Measurements from ENCODE around the gene LRFN2.
A peak's percentile ranks its signal among the peaks of the same experiment; 100 is the strongest.

The LRFN2 gene

DNA sequence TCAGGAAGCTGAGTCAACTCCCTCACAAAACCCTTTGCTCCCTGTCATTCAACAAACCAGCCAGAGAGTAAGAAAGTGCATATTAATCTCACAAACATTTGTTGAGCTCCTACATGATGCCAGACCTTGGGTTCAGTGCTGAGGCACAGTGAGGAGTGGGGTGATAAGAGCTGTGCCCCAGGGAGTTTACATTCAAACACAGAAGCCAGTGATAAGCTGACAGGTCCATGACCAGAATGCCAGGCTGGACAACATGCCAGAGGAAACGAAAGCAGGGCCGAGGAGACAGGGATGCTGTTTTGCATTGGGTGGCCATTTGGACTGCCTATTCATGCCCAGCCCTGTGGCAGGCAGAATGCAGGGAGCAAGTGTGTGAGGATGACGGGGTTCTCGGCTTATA is 76.7 kb downstream of the LRFN2 start:
- no peak for DNase-seq

DNA sequence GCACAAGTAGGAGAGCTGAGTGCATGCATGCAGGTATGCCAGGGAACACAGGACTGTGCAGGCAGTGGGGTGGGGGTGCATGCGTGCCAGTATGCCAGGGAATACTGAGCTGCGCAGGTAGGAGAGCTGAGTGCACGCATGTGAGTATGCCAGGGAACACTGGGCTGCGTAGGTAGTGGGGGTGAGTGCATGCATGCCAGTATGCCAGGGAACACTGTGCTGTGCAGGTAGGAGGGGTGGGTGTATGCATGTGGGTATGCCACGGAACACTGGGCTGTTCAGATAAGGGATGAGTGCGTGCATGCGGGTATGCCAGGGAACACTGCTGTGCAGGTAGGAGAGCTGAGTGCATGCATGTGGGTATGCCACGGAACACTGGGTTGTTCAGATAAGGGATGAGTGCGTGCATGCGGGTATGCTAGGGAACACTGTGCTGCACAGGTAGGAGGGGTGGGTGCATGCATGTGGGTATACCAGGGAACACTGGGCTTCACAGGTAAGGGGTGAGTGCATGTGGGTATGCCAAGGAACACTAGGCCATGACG is 77.4 kb downstream of the LRFN2 start:
- DNase-seq: no peak

DNA sequence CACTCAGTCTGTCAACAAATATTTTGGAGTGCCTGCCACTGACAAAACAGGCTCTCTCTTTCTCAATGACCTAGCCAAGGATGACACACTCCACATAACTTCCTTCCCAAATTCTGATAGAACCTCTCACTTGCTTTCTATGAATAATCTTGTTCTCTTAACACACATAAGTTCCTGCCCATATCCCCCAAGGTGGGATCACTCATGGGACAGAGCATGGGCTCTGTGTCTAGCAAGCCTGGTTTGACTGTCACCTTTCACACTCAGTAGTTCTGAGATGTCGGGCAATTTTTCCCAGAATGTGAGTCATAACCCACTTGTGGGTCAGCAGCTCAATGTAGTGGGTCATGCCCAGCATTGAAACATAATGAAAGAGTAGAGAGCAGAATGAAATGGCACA is 78.1 kb downstream of the LRFN2 start:
- DNase-seq: no peak

DNA sequence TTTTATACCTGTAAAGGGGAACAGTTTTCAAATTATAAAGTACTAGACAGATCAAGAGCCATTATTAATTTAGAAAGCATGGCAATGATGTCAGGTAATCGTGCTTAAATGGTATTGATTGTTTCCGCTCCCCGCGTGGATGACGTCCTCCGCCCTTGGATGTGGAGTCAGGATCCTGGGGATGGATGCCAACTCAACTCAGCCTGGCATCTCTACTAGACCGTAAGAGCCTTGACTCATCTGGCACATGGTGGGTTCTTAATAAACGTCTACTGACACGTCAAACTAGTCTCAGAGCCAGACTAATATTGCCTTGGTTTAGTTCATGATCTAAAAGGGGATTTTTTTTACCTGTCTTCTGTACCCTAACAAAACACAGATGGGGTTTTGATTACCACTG is 80.2 kb downstream of the LRFN2 start:
- no peak for DNase-seq

DNA sequence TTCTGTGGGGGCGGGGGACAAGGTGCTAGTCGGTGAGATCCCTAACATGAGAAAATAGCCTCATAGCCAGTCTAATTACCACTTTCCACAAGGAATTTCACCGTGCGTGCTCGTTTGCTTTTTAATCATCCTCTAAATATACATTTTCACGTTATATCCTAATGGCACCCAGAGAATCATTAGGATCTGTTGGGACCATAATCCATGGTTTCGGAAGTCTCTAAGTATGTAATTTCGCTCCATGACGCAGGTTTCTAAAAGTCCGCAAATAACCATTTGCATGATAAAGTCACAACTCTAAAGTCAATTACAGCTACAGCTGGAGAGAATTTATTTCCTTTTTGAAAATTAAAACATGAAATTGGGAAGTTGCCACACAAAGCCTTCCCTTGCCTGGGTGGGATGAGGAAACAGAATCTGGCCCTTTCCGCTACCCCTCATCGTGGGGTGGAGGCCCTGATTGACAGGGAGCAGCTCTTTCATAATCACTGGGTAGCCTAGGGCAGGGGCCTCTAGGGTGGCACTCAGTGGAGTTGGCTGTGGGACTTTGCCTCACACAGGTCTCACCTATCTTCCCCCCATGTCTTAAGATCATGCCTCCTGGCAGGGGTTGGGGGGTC is 81.9 kb downstream of the LRFN2 start:
- DNase-seq: no peak

DNA sequence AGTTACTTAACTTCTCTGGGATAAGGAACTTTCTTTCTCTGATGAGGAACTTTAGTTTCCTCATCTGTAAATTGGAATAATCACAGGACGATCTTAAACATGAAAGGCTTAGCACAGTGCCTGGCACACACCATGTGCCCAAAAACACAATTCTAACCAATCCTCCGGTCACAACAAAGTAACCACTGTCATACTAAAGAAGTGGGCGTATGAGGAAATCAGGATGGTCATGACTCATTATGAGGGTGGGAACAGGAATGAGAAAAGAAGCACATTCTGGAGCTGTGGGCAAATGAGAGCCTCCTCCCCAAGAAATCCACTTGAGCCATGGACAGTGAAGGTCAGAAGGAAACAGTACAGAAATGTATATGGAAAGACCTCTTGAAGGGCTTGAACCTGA is 82.9 kb downstream of the LRFN2 start:
- DNase-seq: no peak

DNA sequence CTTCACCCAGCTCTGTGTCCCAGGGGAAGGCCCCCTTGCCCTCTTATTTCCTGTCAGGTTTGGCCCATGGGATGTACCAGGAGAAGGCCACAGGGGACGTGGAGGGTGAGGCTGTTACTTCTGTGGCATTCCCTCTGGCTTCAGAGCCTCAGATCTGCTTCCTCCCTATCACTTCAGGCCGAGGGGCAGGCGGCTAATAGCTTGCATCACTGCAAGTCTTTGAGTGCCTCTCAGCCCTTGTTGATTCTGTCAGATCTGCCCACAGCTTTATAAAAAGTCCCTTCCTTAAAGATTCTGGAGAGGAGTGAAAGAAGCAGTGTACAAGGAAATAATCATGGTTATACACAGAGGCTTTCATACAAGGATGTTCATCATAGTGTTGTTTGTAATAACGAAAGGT is 86.9 kb downstream of the LRFN2 start:
- no peak for DNase-seq

DNA sequence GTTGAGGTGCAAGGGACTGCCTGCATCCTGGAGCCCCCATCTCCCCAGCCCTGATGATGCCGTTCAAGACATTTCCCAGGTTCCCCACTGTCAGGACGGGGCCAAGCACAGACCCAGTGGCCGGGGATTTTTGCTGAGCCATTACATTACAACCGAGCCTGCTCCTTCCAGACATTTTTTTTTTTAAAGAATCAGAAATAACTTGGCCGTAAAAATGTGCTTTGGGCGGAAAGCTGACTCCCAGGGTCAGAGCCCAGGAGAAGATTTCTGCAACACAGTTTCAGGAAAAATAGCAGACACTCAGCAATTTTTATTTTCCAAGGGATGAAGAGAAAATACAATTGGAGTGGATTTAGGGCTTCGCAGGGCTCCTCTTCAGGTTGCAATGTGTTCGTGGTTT is 87.9 kb downstream of the LRFN2 start:
- no peak for DNase-seq

DNA sequence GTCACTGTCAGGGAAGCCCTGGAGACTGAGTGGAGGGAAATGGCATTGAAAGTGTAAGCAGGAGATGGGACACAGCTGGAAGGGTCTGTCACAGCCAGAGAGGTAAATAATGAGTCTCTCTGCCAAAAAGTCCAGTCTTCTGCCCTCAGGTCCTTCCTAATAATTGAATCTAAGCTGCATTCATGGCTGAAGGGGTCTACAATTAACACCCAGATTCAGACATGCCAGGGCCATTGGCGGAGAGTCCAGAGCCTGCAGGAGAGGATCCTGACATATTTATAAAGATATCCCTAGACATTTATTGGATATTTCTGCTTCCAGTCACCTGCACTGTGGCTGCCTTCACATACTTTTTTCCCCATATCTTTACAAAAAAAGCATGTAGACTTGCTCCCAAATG is 89.0 kb downstream of the LRFN2 start:
- no peak for DNase-seq

DNA sequence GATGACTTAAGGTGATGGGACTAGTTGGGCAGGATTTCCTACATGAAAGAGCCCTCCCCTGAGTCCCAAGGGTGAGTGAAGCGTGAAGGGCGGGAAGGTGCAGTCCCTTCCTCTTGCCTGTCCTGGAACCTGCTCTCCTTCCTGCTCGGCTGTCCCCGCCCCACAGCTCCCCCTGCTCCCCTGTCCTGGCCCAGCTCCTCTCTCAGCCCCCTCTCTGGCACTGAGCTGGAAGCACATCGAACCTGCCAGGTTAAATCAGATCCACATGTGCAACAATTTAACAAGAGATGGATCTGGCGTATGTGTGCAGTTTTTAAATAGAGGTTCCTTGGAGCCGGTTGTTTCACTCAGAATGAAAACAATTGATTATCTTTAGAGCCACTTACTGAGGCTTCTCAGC is 95.0 kb downstream of the LRFN2 start:
- no peak for DNase-seq

DNA sequence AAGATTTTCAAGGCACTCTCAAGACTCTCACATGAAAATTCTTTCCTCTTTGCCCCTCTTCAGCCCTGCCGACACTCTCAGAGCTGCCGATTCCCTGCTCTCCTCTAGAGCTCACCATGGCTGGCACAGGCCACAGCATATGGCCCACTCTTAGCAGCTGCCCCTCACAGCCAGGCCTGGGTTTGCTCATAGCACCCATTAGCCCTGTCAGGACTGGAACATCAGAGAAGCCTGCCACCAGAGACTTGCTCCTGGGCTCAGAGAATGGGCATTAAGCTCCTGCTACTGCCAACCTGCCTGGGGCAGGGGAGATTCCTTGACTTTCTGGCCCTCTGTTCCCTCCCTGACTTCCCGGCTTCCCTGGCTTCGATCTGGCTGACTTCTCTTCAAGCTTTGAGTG is 96.7 kb downstream of the LRFN2 start:
- no peak for DNase-seq

DNA sequence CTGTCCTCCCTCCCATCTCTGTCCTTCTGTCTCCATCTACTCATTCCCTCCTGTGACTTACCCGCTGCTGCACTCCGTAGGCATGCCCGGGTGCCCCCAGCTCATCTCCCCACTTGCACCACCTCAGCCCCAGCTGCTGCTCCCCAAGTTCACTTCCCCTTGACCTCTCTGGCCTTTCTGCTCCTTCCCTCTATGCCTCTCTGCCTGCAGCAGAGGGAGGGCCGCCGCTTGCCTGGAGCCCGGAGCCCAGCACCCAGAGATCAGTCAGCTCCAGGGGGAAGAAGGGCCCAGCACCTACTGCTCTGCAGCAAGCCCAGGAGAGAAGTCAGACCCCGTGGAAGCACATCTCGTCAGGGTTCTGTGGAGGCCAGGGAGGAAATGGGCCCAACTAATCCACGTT is 97.4 kb downstream of the LRFN2 start:
- no peak for DNase-seq

DNA sequence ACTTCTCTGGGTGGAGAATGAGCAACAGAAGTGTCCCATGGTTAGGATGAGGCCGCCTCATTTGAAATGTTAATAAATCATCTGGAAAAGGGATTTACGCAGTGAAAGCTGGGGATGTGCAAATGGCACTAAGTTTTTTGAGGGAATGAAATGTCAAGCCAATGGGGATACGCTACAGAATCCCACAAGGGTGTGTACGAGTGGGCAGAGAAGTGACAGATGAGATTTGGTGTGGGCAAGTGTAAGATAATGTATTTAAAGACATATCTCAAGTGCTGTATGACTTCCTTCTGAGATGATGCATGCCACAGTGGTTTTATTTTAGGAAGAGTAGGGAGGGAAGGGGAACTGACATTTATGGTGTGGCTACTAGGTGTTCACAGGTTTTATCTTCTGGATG is 100.6 kb downstream of the LRFN2 start:
- DNase-seq: no peak

DNA sequence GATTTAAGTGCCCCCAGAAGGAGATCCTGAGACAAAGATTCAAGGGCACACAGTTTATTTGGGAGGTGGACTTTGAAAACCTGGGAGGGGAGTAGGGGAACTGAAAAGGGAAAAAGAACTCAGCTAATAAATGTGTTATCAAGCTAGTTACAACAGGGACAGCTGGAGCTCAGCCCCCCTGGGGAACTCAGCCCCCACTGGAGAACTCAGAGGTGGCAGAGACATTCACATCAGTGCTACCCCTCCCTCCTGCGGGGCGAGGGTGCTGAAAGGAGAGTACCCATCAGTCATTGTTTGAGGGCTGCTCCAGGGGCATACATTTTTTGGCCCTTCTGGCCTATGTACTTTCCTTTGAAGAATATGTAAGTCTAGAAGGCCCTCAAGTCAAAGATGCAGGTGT is 101.4 kb downstream of the LRFN2 start:
- no peak for DNase-seq

DNA sequence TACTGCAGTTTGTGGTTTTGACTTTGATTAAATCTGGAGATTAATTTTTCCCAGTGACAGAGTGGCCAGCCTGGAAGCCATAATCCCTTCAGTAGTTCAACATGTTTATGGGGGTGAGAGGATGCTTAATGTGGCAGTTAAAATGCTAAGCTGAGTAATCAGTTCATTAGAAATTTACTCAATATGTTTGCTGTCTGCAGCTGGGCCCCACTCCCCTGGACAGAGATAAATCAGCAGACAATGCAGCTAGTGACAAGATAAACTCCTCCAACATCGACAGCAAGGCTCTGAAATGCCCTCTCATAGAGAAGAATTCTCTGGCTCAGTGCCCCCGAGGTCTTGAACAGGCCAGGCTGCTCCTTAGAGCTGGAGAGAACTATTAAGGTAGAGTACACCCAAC is 101.9 kb downstream of the LRFN2 start:
- no peak for DNase-seq

DNA sequence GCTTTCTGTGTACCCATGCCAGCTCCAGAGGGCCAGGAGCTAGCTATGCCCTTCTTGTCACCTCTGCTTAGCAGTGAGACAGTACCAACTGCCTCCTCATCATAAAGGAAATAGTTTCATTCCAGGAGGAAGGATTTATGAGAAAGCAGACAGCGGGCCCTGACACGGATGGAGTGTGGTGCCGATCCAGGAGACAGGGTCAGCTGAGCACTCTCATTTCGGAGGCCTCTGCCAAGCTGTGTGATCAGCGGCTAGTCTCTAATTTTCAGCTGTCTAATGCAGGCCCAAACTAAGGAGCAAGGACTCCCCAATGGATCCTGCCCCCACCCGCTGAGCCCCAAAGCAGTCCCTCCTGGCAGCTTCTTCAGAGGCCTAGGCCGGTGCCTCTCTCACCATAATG is 103.1 kb downstream of the LRFN2 start:
- DNase-seq: no peak

DNA sequence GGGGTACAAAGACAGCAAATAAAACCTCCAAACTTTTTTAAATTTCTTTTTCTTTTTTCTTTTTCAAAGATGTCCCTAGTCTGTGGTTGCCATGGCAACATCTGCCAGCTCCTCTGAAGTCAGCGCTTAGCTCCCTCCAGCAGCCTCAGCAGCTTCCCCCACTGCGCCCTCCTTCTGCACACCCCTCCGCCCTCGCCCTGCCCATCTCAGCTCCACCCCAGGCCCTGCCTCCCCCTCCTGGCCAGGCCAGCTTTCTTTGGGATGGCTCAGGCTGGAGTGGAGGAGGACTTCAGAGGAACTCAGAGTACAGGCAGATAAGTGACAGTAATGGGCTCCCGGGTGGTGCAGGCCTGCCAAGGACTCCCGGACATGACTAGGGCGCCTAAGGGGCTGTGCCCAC is 104.6 kb downstream of the LRFN2 start:
- DNase-seq: no peak

DNA sequence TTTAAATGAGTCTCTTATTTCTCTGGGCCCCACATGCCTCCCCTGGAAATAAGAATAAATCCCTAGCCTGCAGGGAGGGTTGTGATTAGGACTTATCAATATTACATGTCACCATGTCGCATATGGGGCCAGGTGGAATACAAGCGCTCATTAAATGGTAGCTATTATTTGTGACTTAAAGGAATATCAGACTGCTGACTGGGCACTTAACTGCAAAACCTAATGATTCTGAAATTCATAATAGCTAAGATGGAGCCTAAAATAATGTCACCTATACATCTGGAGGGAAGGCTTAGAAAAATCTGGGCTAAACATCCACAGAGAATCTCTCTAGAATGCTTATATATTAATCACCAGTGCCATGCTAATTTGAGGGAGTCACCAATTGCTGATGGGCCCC is 106.5 kb downstream of the LRFN2 start:
- no peak for DNase-seq

DNA sequence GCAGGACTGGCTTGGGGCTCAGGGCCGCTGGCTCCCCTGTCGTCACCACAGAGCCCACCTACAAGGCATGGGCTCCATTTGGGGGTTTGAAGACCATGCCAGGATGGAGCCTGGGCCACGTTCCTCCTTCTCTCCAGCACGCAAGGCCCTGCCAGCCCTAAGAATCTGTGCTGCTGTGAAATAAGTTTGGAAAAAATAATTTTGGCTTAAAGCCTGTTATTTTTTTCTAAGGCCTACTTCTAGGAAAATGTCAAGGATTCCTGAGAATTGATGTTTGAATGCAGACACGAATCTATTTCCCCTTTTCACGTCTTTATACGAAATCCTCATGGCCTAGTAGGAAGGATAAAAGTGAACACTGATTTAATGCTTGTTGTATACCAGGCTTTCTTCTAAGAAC is 107.5 kb downstream of the LRFN2 start:
- DNase-seq: no peak

DNA sequence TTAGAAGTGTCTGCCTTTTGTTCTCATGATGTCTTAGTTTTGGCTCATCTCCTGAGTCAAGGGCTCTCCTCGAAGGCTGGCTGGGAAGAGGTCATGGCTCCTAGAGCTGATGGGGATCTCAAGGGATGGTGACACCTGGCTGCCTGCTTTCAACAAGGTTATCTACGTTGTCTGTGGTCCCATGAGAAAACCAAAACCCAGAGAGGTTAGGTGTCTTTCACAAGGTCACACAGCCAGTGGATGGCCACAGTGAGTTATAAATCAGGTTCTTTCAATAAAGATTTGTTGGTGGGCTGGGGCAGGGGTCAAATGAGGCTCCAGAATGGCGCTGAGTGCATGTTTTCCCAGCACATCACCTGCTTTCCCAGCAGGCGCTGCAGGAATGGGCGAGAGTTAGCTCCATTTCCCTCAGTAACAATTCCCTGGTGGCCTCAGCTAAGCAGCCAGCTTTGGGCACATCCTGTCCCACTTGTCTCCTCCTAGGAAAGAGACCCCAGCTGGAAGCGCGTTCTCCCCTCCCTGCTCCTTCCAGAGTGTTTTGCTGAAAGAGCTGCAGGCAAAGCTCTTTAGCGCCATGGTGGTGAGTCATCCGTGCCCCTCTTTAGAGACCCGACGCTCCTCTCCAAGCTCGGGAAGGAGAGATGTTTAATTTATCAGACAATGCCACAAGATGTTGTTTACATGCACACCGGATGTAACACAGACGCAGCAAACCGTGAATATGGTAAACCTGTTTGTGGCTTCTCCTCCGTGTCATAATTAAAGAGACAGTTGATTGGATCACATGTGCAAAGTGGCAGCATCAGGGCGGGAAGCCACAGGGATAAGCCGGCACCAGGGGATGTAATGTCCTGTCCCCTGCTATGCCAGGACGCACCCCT is 109.7 kb downstream of the LRFN2 start:
- no peak for DNase-seq

DNA sequence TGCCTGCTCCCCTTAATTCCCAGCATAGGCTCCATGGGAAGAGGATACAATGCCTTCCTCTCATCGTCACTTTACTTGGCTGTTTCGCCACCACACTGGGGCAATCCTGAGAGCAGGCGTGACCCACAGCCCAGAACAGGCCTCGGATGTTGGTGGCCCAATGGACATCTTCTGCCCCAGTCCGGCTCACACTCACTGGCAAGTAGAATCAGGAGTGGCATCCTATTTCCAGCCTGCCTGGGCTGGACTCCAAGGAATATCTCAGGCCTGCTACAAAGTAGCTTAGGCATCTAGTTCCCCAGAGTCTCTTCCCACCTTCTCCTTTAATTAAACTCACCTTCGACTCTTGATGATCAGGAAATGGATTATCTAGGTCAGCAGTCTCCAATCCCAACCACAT is 110.5 kb downstream of the LRFN2 start:
- DNase-seq: no peak

DNA sequence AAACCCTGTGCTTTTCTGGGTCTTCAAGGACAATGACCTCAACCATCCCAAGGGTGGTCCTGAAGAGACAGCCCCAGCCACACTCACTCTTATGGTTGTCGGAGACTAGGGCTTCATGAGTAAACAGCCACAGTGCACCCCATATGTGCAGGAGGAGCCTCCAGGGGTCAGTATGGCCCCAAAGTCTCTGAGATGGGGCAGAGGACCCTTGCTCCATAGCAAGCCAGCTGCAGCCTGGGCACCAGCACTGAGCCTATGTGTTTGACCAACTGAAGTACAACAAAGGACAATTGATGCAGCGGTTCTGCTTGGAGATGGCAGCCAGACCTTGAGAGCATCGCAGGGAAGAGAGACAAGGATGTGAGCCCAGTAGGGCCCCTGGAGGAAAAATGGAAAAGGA is 112.2 kb downstream of the LRFN2 start:
- no peak for DNase-seq

DNA sequence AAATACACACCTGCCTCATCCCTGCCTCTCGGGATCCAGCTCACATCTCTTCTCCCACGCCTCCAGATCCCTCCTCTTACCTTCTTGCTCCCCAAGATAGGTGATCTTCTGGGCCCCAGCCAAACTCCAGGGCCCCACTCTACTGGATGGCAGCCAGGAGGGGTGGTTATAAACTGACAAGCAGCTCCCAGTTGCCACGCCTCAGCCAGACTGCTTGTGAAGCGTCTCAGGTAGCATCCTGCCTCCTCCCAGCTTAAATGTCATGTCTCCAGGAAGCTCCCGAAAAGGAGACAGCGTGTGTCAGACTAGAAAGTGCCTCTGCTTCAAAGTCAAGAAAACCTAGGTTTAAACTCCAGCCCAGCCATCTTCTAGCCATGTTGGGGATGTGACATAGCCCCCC is 114.1 kb downstream of the LRFN2 start:
- peak; percentile 64 for DNase-seq

DNA sequence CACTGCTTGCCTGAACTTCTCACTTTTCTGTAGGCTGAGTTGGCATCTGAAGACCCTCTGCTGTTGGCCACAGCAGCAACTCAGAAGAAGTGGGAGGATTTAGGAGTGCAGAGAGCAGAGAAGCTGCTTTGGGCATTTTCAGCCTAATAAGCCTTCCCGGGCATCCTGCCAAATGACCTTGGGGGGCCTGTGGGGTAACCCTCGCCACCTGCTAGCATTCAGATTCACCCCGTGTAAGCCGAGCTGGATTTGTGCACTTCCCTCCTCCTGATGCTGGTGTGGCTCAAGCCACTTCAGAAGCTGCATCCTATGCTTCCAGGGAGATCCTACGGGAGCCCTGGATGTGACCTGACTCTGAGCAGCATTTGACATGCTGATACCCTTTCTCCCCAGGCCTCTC is 114.8 kb downstream of the LRFN2 start:
- DNase-seq: peak; percentile 79

DNA sequence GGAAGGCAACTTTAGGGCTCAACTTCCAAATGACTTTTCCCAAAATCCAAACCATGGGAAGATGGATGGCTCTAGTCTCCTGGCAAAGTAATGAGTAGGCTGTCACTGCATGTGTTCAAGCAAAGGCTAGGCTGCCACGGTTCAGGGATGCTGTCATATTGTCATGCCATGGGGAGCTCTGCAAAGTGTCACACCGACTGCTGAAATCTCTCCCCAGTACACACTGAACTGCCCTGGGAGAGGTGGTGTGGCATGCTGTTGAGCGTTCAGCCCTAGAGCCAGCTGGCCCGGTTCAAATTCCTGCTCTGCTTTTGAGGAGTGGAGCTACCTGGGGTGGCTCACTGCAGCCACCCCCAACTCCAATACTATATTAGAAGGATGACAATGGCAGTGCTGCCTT is 115.9 kb downstream of the LRFN2 start:
- DNase-seq: no peak

All from RPMI8226 (cell line).